GM18502 (cell line): ENCODE results near the gene LGALS4.
A peak's percentile ranks its signal among the peaks of the same experiment; 100 is the strongest.
"Not testable (repeated sequence)": the region's sequence is repeated elsewhere in the genome, so short reads cannot be mapped to it uniquely, and the experiment has no call there.

Source experiments
- ATAC-seq: cut with Tn5 transposase; IDR thresholded peaks from one replicate; pipeline ENCODE4 v1.9.1; 2021; ENCODE audit warnings: mild to moderate bottlenecking; ENCODE audit not compliant: unreplicated experiment, poor library complexity

Gene LGALS4, protein sequence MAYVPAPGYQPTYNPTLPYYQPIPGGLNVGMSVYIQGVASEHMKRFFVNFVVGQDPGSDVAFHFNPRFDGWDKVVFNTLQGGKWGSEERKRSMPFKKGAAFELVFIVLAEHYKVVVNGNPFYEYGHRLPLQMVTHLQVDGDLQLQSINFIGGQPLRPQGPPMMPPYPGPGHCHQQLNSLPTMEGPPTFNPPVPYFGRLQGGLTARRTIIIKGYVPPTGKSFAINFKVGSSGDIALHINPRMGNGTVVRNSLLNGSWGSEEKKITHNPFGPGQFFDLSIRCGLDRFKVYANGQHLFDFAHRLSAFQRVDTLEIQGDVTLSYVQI

DNA sequence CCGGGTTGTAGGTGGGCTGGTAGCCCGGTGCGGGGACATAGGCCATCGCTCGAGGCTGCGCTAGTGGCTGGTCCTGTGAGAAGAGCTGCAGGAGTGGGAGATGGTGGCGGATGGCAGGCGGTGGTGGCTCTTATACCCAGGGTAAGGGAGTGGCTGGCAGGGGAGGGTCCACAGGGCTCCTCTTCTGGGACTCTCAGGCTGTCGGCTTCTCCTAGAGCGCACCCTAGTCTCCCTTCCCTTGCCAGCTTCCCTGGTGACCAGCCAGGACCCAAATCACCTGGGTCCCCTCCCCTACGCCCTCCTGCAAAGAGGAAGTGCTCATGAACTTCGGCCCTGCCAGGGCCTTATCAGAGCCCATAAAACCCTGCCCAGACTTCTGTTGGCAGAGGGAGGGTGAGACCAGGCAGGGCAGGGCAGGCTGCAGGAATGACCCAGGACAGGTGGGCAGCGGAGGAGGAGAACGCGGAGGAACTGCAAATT lies at the start of gene LGALS4:
Gene LGALS4, minus strand, starts transcription at position 105 of the 480 bp plus-strand sequence. Its CDS starts 59 bp downstream, at position 46.
- ATAC-seq = no peak

- no peak for ATAC-seq
These were observed 48.6 kb upstream of the LGALS4 start for GRCh38 chr19:38861368-38861767.

GRCh38 chr19:38859631-38860204 lies 47.0 kb upstream of the LGALS4 start:
- not testable (repeated sequence) for ATAC-seq

GRCh38 chr19:38856813-38857212 lies 44.1 kb upstream of the LGALS4 start:
- ATAC-seq = no peak

DNA sequence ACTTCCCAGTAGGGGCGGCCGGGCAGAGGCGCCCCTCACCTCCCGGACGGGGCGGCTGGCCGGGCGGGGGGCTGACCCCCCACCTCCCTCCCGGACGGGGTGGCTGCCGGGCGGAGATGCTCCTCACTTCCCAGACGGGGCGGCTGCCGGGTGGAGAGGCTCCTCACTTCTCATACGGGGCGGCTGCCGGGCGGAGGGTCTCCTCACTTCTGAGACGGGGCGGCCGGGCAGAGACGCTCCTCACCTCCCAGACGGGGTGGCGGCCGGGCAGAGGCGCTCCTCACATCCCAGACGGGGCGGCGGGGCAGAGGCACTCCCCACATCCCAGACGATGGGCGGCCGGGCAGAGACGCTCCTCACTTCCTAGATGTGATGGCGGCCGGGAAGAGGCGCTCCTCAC lies 43.0 kb upstream of the LGALS4 start:
- ATAC-seq = not testable (repeated sequence)

GRCh38 chr19:38854961-38855360 lies 42.2 kb upstream of the LGALS4 start:
- ATAC-seq = not testable (repeated sequence)

DNA sequence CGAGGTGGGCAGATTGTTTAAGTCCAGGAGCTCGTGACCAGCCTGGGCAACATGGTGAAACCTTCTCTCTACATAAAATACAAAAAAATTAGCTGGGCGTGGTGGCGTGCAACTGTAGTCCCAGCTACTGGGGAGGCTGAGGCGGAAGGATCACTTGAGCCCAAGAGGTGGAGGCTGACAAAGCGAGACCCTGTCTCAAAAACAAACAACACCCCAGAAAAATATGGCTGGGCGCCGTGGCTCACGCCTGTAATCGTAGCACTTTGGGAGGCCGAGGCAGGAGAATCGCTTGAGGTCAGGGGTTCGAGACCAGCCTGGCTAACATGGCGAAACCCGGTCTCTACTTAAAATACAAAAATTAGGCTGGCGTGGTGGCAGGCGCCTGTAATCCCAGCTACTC lies 40.5 kb upstream of the LGALS4 start:
- no peak for ATAC-seq

- no peak for ATAC-seq
These were observed 39.7 kb upstream of the LGALS4 start for GRCh38 chr19:38852231-38853044.

DNA sequence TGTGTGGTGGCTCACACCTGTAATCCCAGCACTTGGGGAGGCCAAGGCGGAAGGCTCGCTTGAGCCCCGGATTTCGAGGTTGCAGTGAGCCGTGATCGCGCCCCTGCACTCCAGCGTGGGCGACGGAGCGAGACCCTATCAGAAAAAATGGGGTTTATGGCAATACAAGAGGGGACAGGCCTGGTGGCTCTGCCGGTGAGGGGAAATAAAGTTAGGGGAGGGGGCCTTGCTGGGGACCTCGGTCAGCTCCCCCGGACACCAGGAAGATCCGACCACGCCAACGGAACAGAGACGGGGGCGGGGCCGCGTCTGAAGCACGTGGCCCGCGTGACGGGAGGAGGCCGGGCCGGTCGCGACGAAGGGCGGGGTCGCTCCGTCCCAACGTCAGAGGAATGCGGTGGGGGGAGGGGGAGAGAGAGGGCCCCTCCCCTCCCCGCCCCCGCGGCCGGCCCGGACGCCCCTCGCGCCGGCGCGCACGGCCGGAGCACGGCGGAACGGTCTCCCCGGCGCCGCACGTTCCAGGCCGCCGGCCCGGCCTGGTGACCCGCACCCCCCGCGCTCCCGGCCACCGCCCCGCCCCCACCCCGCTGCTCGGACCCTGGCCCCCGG lies 39.0 kb upstream of the LGALS4 start:
- ATAC-seq = peak; percentile 20

- no peak for ATAC-seq
These were observed 38.4 kb upstream of the LGALS4 start for GRCh38 chr19:38850976-38851621.

GRCh38 chr19:38850436-38850975 lies 37.8 kb upstream of the LGALS4 start:
- peak; percentile 69 for ATAC-seq

DNA sequence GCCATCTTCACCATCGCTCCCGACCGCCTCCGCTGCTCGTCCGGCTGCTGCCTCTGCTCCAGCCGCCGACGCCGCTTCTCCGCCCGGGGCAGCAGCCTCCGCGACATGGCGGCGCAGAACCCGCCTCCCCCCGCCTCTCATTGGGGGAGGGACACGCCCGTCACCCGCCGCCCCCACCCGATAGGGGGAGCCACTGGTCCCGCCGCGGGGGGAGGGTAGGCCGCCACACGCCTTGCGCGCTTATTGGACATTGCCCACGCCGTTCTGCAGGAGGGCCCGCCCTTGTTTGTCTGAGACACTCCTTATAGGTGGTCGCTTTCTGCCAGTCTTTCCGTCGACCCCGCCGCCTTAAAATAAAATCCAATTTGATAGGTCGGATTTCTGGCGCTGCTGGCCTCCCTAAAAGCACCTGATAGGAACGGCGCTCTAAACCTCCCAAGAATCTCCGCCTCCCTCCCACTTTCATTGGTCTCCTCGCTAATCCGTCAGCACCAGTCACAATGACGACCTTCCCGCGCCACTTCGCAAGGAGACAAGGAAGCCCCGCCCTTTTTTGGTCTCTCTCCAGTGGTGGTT lies 37.2 kb upstream of the LGALS4 start, which contains the start of gene HNRNPL:
Gene HNRNPL, minus strand, starts transcription at position 127 of the 576 bp plus-strand sequence. Its CDS starts 20 bp downstream, at position 107.
- peak; percentile 57 for ATAC-seq

DNA sequence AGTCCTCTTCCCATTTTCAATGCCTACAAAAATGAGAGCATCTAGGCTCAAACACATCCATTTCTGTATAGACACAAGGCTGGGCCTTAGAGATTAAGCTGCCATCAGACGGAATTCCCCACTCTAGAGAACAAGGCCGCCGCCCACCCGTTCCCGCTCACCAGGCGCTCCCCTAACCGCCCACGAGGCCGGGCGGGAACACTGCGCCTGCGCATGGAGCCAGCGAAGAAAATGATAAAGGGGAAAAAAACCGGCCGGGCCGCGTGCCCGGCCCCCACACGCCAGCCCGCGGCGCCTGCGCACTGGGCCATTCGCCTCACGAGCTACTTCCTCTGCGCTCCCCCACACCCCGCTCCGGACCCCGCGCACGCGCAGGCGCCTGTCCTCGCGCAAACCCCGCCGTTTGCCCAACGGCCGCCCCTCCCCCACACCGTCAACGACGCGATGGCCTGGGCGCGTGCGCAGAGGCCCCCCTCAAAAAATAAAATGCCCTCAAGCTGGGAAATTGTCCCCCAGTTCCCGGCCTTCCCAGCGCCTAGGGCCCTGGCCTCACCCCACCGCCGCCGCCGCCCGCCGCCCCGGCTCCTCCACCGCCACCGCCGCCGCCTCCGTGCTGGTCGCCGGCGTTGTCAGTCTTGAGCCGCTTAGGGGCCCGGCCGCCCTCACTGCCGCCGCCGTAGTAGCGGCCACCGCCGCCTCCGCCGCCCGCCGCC lies 36.6 kb upstream of the LGALS4 start:
- ATAC-seq = peak; percentile 24

DNA sequence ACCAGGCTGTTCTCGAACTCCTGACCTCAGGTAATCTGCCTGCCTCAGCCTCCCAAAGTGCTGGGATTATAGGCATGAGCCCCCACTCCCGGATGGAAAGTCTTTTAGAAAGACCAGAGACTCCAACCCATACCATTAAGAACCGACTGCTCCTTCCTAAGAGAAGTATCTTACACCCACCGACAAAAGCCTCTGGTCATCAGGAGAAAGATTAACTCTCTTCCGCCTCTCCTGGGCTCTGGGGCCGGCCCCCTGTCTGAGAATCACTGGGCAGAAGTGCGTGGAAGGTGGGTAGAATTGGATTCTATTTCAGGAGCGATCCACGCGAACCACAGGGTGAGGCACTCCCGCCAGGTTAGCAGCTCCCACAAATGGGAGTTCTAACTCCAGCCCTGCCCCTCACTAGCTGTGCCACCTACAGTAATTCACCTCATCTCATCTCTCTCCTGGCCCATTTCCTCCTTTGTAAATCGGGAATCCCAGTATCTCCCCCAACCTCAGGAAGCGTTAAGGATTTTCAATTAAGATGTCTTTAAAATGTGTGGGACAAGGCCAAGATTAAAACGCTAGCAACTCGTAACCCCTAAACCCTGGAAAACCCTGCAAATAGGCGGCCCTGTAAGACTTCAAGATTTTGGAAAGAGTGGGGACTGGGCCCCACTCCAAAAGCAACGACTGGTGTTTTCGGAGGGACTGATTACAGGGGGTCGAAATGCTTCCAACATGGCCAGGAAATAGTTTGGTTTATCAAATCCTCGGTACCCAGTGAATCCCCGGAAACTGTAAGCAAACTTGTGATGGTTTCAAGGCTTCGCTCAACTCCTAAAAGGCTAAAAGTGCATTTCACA lies 35.8 kb upstream of the LGALS4 start:
- ATAC-seq = no peak

- ATAC-seq = no peak
These were observed 33.4 kb upstream of the LGALS4 start for GRCh38 chr19:38846097-38846496.

DNA sequence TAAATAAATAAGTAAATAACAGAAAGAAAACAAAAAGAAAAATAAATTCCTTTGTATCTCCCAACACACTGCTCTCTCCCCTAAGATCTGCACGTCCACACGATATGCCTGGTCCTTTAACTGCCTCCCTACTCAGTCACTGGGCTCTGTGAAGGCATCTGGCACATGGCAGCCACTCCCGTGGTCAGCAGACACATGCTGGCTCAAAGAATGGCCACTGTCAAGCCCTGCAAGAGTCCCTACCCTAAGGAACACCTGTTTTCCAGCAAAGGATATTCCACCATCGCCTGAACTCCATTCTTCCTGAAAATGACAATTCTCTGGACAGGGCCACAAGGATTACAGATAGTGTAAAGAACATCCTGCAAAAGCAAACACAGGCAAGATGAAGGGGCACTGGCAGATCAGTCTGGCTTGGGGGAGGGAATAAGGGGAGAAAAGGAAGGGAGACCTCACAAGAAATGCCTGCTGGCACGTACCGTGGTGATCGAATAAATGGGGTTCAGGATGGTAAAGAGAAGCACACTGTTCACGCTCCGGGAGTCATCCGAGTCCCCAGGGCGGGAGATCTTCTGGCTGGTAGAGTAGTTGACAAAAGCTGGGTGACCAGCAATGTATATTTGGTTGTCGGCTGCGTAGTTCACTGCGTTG lies 32.8 kb upstream of the LGALS4 start:
- ATAC-seq = no peak

DNA sequence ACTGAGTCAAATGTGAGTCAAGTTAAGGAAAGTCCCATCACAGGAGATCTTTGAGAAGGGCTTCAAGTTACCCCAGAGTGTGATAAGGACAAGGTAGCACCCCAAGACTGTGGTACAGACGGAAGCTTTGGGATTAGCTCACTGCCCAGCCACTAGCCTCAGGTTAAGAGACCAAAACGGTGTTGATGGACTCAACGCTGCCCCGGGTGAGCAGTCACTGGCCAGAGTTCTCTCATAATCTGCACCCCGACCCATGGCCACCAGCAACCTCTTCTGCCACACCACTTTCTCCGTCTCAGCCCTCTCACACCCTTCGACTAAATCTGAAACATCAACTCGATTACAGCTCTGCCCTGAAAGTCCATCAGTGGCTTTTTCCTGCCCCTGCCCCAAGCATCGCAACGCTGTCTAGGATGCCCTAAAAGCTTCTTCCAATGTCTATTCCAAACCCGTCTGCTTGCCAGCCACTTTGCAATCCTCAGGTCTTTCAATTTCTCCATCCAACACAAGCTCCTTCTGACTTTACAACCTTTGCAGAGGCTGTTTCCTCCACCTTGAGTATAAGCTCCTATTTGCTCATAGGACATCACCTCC lies 31.4 kb upstream of the LGALS4 start:
- no peak for ATAC-seq
